CD4-positive, CD25-positive, alpha-beta regulatory T cell (primary cell): Measurements from ENCODE around the gene DIAPH3. TPM values are rescaled to one million over a fixed set of nuclear protein-coding genes. Genes with fewer than 3 reads are reported as not detected.
A peak's percentile ranks its signal among the peaks of the same experiment; 100 is the strongest.

Source experiments
- ATAC-seq, 2 donors: fragments of 150-1000 bp; cut with Tn5 transposase; one replicate each; pipeline ENCODE4 v1.10.0; 2021; ENCODE audit warnings: low read depth in 2 of 2, moderate number of reproducible peaks in 2 of 2, moderate library complexity in 1 of 2
- DNase-seq, 3 donors: peaks; one replicate each; pipeline versions ENCODE4 v3.0.0 to v3.0.0-alpha.2; 2012 to 2022; ENCODE audit warnings: mixed read lengths in 1 of 3
- H3K27ac ChIP-seq: one replicate; pipeline ENCODE4 v1.7.0; 2013; ENCODE audit warnings: mild to moderate bottlenecking, low read length; ENCODE audit not compliant: insufficient read depth, poor library complexity, severe bottlenecking
- H3K27me3 ChIP-seq: one replicate; pipeline ENCODE4 v1.7.0; 2013; ENCODE audit warnings: low read length; ENCODE audit not compliant: control insufficient read depth, insufficient read depth
- H3K36me3 ChIP-seq: one replicate; pipeline ENCODE4 v1.7.0; 2013; ENCODE audit warnings: mild to moderate bottlenecking, low read length, moderate library complexity; ENCODE audit not compliant: control insufficient read depth, insufficient read depth
- H3K4me1 ChIP-seq: 2 replicates; pipeline ENCODE4 v1.7.0; 2013; ENCODE audit warnings: mild to moderate bottlenecking, low read length; ENCODE audit not compliant: insufficient read depth, control insufficient read depth, poor library complexity, severe bottlenecking
- H3K4me3 ChIP-seq: one replicate; pipeline ENCODE4 v1.7.0; 2013; ENCODE audit warnings: low read depth, mild to moderate bottlenecking, low read length, moderate library complexity
- H3K9me3 ChIP-seq, 2 experiments: 1 replicate in 1 of 2; 2 replicates in 1 of 2; pipeline ENCODE4 v1.7.0; 2013; ENCODE audit warnings: low read length in 2 of 2, mild to moderate bottlenecking in 1 of 2, moderate library complexity in 1 of 2; ENCODE audit not compliant: control insufficient read depth in 2 of 2
- H3K27ac Mint-ChIP-seq, 3 donors: one replicate each; pipeline ENCODE4 v1.8.0; 2020 to 2022; ENCODE audit warnings: mild to moderate bottlenecking in 3 of 3, mixed read lengths in 3 of 3, moderate library complexity in 2 of 3
- H3K27me3 Mint-ChIP-seq: one replicate; pipeline ENCODE4 v1.8.0; 2022; ENCODE audit warnings: mild to moderate bottlenecking, mixed read lengths
- H3K36me3 Mint-ChIP-seq: one replicate; pipeline ENCODE4 v1.8.0; 2020; ENCODE audit warnings: mixed read lengths
- H3K4me1 Mint-ChIP-seq, 4 donors: one replicate each; pipeline ENCODE4 v1.8.0; 2020 to 2022; ENCODE audit warnings: mixed read lengths in 4 of 4, mild to moderate bottlenecking in 1 of 4
- H3K4me3 Mint-ChIP-seq, 4 donors: one replicate each; pipeline ENCODE4 v1.8.0; 2020 to 2022; ENCODE audit warnings: mild to moderate bottlenecking in 4 of 4, mixed read lengths in 4 of 4, moderate library complexity in 3 of 4
- H3K9me3 Mint-ChIP-seq, 7 donors: one replicate each; pipeline ENCODE4 v1.8.0; 2020 to 2022; ENCODE audit warnings: mixed read lengths in 7 of 7, mild to moderate bottlenecking in 3 of 7, moderate library complexity in 2 of 7
- polyA plus RNA-seq, 4 donors: library from polyadenylated mRNA; unstranded; fragments of 300-500 nt; fragmentation: Illumina TruSeq; gene quantifications; one replicate each; pipeline ENCODE4 v1.2.3, GENCODE V29; 2021
- total RNA-seq: library from RNA; stranded (reverse); gene quantifications from one replicate; pipeline ENCODE4 v1.2.3, GENCODE V29; 2022

The DIAPH3 gene
- total and polyA plus RNA-seq, 5 donors from 2014 or later, result 0.09 to 0.57 (median 0.27) TPM

GRCh38 chr13:60167121-60167520 is 3.4 kb upstream of the DIAPH3 start:
- Histone ChIP-seq H3K27ac (no peak overlapping the region), H3K27me3 (peaks cover 3% of the 10 kb centered on the region), H3K4me3 (no peak overlapping the region), H3K4me1 (peaks cover 16% of the 10 kb centered on the region), H3K9me3 (no peaks in the 10 kb centered on the region), H3K36me3 (no peaks in the 10 kb centered on the region)
- Mint-ChIP-seq H3K27me3 (peaks cover 3% of the 10 kb centered on the region), H3K36me3 (peaks cover 3% of the 10 kb centered on the region), H3K9me3 (peaks cover 0 to 1% (median 0%) of the 10 kb centered on the region in 7 donors), H3K4me3 (no peak overlapping the region), H3K27ac (peak overlapping the region in 1 of 3 donors; percentile 76), H3K4me1 (peaks cover 21 to 32% (median 22%) of the 10 kb centered on the region in 4 donors)
- DNase-seq, result no peak
- no peak for ATAC-seq

GRCh38 chr13:60165391-60166099 is 1.8 kb upstream of the DIAPH3 start:
- Mint-ChIP-seq H3K4me3 (peak overlapping the region; percentile 95 to 97 (median 97)), H3K9me3 (peaks cover 0 to 1% (median 0%) of the 10 kb centered on the region in 7 donors), H3K27ac (peak overlapping the region in 2 of 3 donors; percentile 97 to 98), H3K36me3 (peaks cover 3% of the 10 kb centered on the region), H3K4me1 (peaks cover 21 to 32% (median 26%) of the 10 kb centered on the region in 4 donors), H3K27me3 (no peaks in the 10 kb centered on the region)
- Histone ChIP-seq H3K4me3 (no peak overlapping the region), H3K9me3 (no peaks in the 10 kb centered on the region), H3K27ac (no peak overlapping the region), H3K4me1 (peaks cover 16% of the 10 kb centered on the region), H3K27me3 (no peaks in the 10 kb centered on the region), H3K36me3 (no peaks in the 10 kb centered on the region)
- DNase-seq, result no peak
- ATAC-seq, result no peak

- no peaks in the 10 kb centered on the region for H3K27me3 Mint-ChIP-seq
- H3K4me1 Mint-ChIP-seq, result peaks cover 21 to 32% (median 26%) of the 10 kb centered on the region in 4 donors
- peak overlapping the region; percentile 95 to 97 (median 97) for H3K4me3 Mint-ChIP-seq
- Histone ChIP-seq H3K36me3 (no peaks in the 10 kb centered on the region), H3K27ac (peak overlapping the region; percentile 79), H3K4me3 (peak overlapping the region; percentile 78), H3K9me3 (no peaks in the 10 kb centered on the region), H3K4me1 (peaks cover 16% of the 10 kb centered on the region), H3K27me3 (no peaks in the 10 kb centered on the region)
- H3K27ac Mint-ChIP-seq, result peak overlapping the region; percentile 97 to 98 (median 97)
- peak; percentile 6 to 18 for ATAC-seq
- peaks cover 3% of the 10 kb centered on the region for H3K36me3 Mint-ChIP-seq
- peak in 1 of 3 donors; percentile 4 for DNase-seq
- H3K9me3 Mint-ChIP-seq, result no peaks in the 10 kb centered on the region
These were observed 634 bp upstream of the DIAPH3 start for GRCh38 chr13:60164234-60164889.

GRCh38 chr13:60162096-60162495 is 1.6 kb downstream of the DIAPH3 start:
- DNase-seq (peak in 1 of 3 donors; percentile 7), ATAC-seq (no peak)
- H3K9me3 Mint-ChIP-seq, result peaks cover 0 to 2% (median 0%) of the 10 kb centered on the region in 7 donors
- no peak overlapping the region for H3K27ac ChIP-seq
- no peaks in the 10 kb centered on the region for H3K27me3 ChIP-seq
- no peak overlapping the region for H3K27ac Mint-ChIP-seq
- peaks cover 21 to 30% (median 26%) of the 10 kb centered on the region in 4 donors for H3K4me1 Mint-ChIP-seq
- H3K4me3 ChIP-seq, result no peak overlapping the region
- no peaks in the 10 kb centered on the region for H3K9me3 ChIP-seq
- peaks cover 16% of the 10 kb centered on the region for H3K4me1 ChIP-seq
- H3K4me3 Mint-ChIP-seq, result peak overlapping the region in 3 of 4 donors; percentile 19 to 71 (median 37)
- H3K36me3 ChIP-seq, result no peaks in the 10 kb centered on the region
- H3K36me3 Mint-ChIP-seq, result no peaks in the 10 kb centered on the region
- H3K27me3 Mint-ChIP-seq, result no peaks in the 10 kb centered on the region

GRCh38 chr13:60158321-60158801 is 5.4 kb downstream of the DIAPH3 start:
- peak overlapping the region in 1 of 3 donors; percentile 43 for H3K27ac Mint-ChIP-seq
- Histone ChIP-seq H3K9me3 (no peaks in the 10 kb centered on the region), H3K4me1 (peaks cover 6% of the 10 kb centered on the region), H3K27ac (no peak overlapping the region), H3K36me3 (no peaks in the 10 kb centered on the region), H3K4me3 (no peak overlapping the region), H3K27me3 (no peaks in the 10 kb centered on the region)
- no peak overlapping the region for H3K4me3 Mint-ChIP-seq
- ATAC-seq (no peak), DNase-seq (no peak)
- peaks cover 0 to 2% (median 0%) of the 10 kb centered on the region in 7 donors for H3K9me3 Mint-ChIP-seq
- H3K27me3 Mint-ChIP-seq, result no peaks in the 10 kb centered on the region
- peaks cover 2 to 17% (median 10%) of the 10 kb centered on the region in 4 donors for H3K4me1 Mint-ChIP-seq
- no peaks in the 10 kb centered on the region for H3K36me3 Mint-ChIP-seq

- Mint-ChIP-seq H3K27ac (no peak overlapping the region), H3K36me3 (no peaks in the 10 kb centered on the region), H3K27me3 (no peaks in the 10 kb centered on the region), H3K4me1 (peaks cover 3 to 21% (median 6%) of the 10 kb centered on the region in 4 donors), H3K9me3 (peaks cover 0 to 2% (median 0%) of the 10 kb centered on the region in 7 donors), H3K4me3 (peak overlapping the region in 1 of 4 donors; percentile 3)
- no peaks in the 10 kb centered on the region for H3K9me3 ChIP-seq
- ATAC-seq (no peak), DNase-seq (no peak)
- H3K36me3 ChIP-seq, result no peaks in the 10 kb centered on the region
- H3K4me3 ChIP-seq, result no peak overlapping the region
- peaks cover 3% of the 10 kb centered on the region for H3K4me1 ChIP-seq
- H3K27me3 ChIP-seq, result no peaks in the 10 kb centered on the region
- no peak overlapping the region for H3K27ac ChIP-seq
These were observed 7.8 kb downstream of the DIAPH3 start for GRCh38 chr13:60155978-60156377.

- no peak overlapping the region for H3K4me3 Mint-ChIP-seq
- H3K9me3 Mint-ChIP-seq, result peaks cover 0 to 2% (median 0%) of the 10 kb centered on the region in 7 donors
- H3K4me1 Mint-ChIP-seq, result peaks cover 5 to 25% (median 9%) of the 10 kb centered on the region in 4 donors
- DNase-seq (no peak), ATAC-seq (no peak)
- H3K27me3 Mint-ChIP-seq, result no peaks in the 10 kb centered on the region
- H3K36me3 Mint-ChIP-seq, result no peaks in the 10 kb centered on the region
- Histone ChIP-seq H3K9me3 (no peaks in the 10 kb centered on the region), H3K36me3 (no peaks in the 10 kb centered on the region), H3K4me1 (peaks cover 3% of the 10 kb centered on the region), H3K4me3 (peak overlapping the region; percentile 49), H3K27me3 (no peaks in the 10 kb centered on the region), H3K27ac (no peak overlapping the region)
- H3K27ac Mint-ChIP-seq, result no peak overlapping the region
These were observed 10.8 kb downstream of the DIAPH3 start for GRCh38 chr13:60152904-60153303.
